Adrenal gland (tissue), 12 donors: ENCODE data around the gene PTPMT1. TPM values are rescaled to one million over a fixed set of nuclear protein-coding genes. Genes with fewer than 3 reads are reported as not detected.

Source experiments
- DNase-seq, 7 donors: peaks; one replicate each; pipeline ENCODE4 v3.0.0-alpha.2; 2019 to 2020
- H3K27ac ChIP-seq, 5 donors: fragments of 200-600 bp; sonication (generic) in 4 of 5; 1 replicate in 3 of 5; 2 replicates in 2 of 5; pipeline versions ENCODE4 v1.5.1 to v1.8.0; 2016 to 2020; ENCODE audit warnings: mild to moderate bottlenecking in 1 of 5
- H3K27me3 ChIP-seq: fragments of 200-600 bp; 2 replicates; pipeline ENCODE4 v1.8.0; 2021
- H3K36me3 ChIP-seq, 2 donors: fragments of 200-600 bp; replicated peaks in 1 of 2; 1 replicate in 1 of 2; 2 replicates in 1 of 2; pipeline versions ENCODE4 v1.5.1 to v1.8.0; 2018 to 2022
- H3K4me1 ChIP-seq, 2 donors: fragments of 200-600 bp; replicated peaks in 1 of 2; 1 replicate in 1 of 2; 2 replicates in 1 of 2; pipeline versions ENCODE4 v1.5.1 to v1.8.0; 2018 to 2021
- H3K4me3 ChIP-seq, 4 donors: fragments of 200-600 bp; sonication (generic) in 3 of 4; one replicate each; pipeline ENCODE4 v1.5.1; 2016 to 2018
- H3K9me3 ChIP-seq, 3 donors: fragments of 200-600 bp; sonication (generic) in 1 of 3; replicated peaks in 1 of 3; 1 replicate in 2 of 3; 2 replicates in 1 of 3; pipeline versions ENCODE4 v1.5.1 to v1.8.0; 2016 to 2021
- POLR2A ChIP-seq, 2 donors: fragments of 450-650 bp; IDR thresholded peaks; one replicate each; pipeline ENCODE4 v1.6.1; 2017; ENCODE audit warnings: antibody characterized with exemption in 2 of 2, mild to moderate bottlenecking in 2 of 2, moderate library complexity in 1 of 2
- WGBS, 4 donors: extraction: QIAGEN DNeasy Blood & Tissue Kit in 2 of 4; methylation state at CpG; one replicate each; pipeline versions ENCODE4 v1.1.5 to v1.1.7; 2013 to 2017; 5-methylcytosine and 5-hydroxymethylcytosine counted together
- intact Hi-C, 2 donors: fragments of 100-400 bp; cut with DNase I; formaldehyde crosslinking; loops; one replicate each; pipeline versions ENCODE4 v1.14.1 to v1.15.0; 2022 to 2023
- polyA plus RNA-seq, 3 donors: library from polyadenylated mRNA; stranded (reverse); fragments of 200-250 nt in 2 of 3; fragments of 350-450 nt in 1 of 3; fragmentation: Illumina TruSeq in 1 of 3; extraction: RNeasy Lipid Tissue Mini Kit (QIAGEN cat#74804) in 1 of 3; gene quantifications; one replicate each; pipeline ENCODE4 v1.2.3, GENCODE V29; 2013 to 2014
- total RNA-seq, 9 donors: library from RNA; depleted of rRNA in 4 of 9; stranded (reverse); fragments of >200 nt in 4 of 9; fragments of 120-200 nt in 1 of 9; fragmentation: NEBNext Ultra II Directional in 1 of 9; extraction: Animal tissue kit (Norgen Biotek cat#: 25700) in 1 of 9; gene quantifications; one replicate each; pipeline versions ENCODE4 v1.1.0 to v1.2.4, GENCODE V29; 2013 to 2023
- TF ChIP-seq, protein P1 (sequence below), 6 experiments: fragments of 450-650 bp in 4 of 6; fragments of 200-600 bp in 2 of 6; sonication (generic) in 1 of 6; IDR thresholded peaks; 1 replicate in 5 of 6; 2 replicates in 1 of 6; pipeline versions ENCODE4 v1.5.1 to v1.8.0; 2016 to 2021; ENCODE audit warnings: antibody characterized with exemption in 6 of 6, mild to moderate bottlenecking in 2 of 6, moderate library complexity in 1 of 6
- donor health status: healthy with polysubstance abuse.
- donor health status: Bipolar disorder and iron deficiency.
- donor health status: DM: yes; HTN: yes; CAD: no.
- donor health status: DM: no; HTN: no; CAD: no.
- donor health status: DM: no; HTN: no; CAD: no.
- donor health status: DM: yes; HTN: yes; CAD: no.

PTPMT1 gene
- total and polyA plus RNA-seq, 12 donors: 52.1 to 180 (median 85.6) TPM

DNA sequence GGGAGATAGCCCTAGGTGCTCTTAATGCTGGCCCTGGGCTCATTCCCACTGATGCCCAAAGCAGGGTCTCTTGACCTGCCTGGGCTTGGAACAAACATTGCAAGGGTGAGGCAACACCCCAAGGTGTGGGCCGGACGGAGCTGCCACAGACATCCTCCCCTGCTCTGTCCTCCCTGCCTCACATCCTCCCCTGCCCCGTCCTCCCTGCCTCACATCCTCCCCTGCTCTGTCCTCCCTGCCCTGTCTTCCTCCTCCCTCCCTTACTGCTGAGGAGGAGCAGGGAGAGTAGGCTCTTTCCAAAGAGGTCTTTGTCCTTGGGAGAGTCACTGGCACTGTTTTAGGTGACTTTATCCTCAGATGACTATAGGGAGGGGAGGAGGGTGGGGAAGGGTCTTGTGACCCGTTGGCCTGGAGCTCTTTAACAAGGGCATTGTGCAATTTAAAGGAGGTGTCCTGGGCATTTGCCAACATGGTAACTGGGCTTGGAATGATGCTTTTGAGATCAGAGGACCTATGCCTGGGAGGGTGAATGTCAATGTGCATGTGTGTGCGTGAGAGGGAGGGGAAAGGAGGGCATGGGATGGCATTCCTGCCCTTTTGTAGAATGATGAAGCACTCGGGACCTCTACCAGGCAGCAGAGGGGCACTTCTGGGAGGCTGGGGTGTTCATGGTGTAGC lies 21.8 kb downstream of the PTPMT1 start:
- DNase-seq: peak in 4 of 7 donors; percentile 53 to 61 (median 56)
- peak overlapping the region in 1 of 5 donors; percentile 58 for H3K27ac ChIP-seq
- 51 to 71% (median 59%) methylated on average over 6 of the region's 6 CpGs for WGBS, 4 donors
- H3K4me3 ChIP-seq: no peak overlapping the region
- peaks cover 9% of the 10 kb centered on the region for H3K27me3 ChIP-seq
- no peaks in the 10 kb centered on the region for H3K9me3 ChIP-seq
- H3K4me1 ChIP-seq: no peaks in the 10 kb centered on the region
- peaks cover 0 to 31% of the 10 kb centered on the region in 2 donors for H3K36me3 ChIP-seq
- intact Hi-C loops: no loop called here
- TF ChIP-seq, protein P1, sequence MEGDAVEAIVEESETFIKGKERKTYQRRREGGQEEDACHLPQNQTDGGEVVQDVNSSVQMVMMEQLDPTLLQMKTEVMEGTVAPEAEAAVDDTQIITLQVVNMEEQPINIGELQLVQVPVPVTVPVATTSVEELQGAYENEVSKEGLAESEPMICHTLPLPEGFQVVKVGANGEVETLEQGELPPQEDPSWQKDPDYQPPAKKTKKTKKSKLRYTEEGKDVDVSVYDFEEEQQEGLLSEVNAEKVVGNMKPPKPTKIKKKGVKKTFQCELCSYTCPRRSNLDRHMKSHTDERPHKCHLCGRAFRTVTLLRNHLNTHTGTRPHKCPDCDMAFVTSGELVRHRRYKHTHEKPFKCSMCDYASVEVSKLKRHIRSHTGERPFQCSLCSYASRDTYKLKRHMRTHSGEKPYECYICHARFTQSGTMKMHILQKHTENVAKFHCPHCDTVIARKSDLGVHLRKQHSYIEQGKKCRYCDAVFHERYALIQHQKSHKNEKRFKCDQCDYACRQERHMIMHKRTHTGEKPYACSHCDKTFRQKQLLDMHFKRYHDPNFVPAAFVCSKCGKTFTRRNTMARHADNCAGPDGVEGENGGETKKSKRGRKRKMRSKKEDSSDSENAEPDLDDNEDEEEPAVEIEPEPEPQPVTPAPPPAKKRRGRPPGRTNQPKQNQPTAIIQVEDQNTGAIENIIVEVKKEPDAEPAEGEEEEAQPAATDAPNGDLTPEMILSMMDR (IDR thresholded peaks at IDR 0.05): no peak
- TF ChIP-seq POLR2A (IDR thresholded peaks at IDR 0.05): no peak

DNA sequence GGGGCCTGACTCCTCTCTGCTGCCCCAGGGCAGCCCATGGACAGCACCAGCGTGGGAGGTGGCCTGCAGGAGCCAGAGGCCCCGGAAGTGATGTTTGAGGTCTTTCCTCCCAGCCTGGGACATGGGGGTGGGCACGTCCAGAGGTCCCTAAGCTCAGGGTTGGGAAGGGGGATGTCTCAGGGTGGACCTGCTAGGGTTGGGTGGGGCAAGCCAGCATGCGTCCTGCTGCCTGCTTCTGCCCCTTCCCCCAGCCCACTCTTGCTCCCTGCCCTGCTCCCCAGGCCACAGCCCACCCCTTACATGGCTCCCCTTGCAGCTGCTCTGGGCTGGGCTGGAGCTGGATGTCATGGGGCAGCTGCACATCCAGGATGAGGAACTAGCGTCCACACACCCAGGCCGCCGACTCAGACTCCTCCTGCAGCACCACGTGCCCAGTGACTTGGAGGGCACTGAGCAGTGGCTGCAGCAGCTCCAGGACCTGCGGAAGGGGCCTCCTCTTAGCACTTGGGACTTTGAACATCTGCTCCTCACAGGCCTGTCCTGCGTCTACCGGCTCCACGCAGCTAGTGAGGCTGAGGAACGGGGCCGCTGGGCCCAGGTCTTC lies 22.4 kb downstream of the PTPMT1 start:
- H3K4me3 ChIP-seq: no peak overlapping the region
- intact Hi-C loops: no loop called here
- H3K4me1 ChIP-seq: no peaks in the 10 kb centered on the region
- peak in 5 of 7 donors; percentile 42 to 67 (median 52) for DNase-seq
- peaks cover 9% of the 10 kb centered on the region for H3K27me3 ChIP-seq
- 53 to 80% (median 75%) methylated on average over 9 to 14 of the region's 14 CpGs for WGBS, 4 donors
- H3K27ac ChIP-seq: peak overlapping the region in 1 of 5 donors; percentile 58
- no peaks in the 10 kb centered on the region for H3K9me3 ChIP-seq
- peaks cover 0 to 24% of the 10 kb centered on the region in 2 donors for H3K36me3 ChIP-seq
- TF ChIP-seq, protein P1 (IDR thresholded peaks at IDR 0.05): no peak
- TF ChIP-seq POLR2A (IDR thresholded peaks at IDR 0.05): no peak

DNA sequence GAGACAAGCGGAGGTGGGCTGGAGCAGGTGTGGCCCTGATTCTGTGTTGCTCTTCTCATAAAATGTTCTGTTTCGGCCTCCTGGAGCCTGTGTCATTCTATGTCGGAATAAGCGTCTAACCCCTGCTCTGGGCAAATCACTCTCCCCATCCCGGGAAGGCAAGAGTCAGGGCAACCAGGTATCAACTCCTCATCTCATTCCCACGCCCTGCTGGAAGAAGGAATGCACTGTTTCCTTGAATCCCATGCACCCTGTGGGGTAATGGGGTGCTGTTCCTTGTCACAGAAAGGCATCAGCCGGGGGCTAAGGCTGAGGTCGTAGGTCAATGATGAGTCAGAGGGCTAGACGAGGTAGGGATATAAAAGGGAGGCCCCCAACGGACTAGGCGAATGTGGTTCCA lies 23.7 kb downstream of the PTPMT1 start:
- Histone ChIP-seq H3K36me3 (peaks cover 0 to 11% of the 10 kb centered on the region in 2 donors), H3K27me3 (peaks cover 13% of the 10 kb centered on the region), H3K27ac (no peak overlapping the region), H3K9me3 (no peaks in the 10 kb centered on the region), H3K4me3 (peak overlapping the region in 1 of 4 donors; percentile 45), H3K4me1 (peaks cover 5 to 7% of the 10 kb centered on the region in 2 donors)
- no peak for DNase-seq
- intact Hi-C loops: no loop called here
- 68 to 93% (median 86%) methylated on average over 11 of the region's 11 CpGs for WGBS, 4 donors
- TF ChIP-seq, protein P1 (IDR thresholded peaks at IDR 0.05): no peak
- TF ChIP-seq POLR2A (IDR thresholded peaks at IDR 0.05): no peak

DNA sequence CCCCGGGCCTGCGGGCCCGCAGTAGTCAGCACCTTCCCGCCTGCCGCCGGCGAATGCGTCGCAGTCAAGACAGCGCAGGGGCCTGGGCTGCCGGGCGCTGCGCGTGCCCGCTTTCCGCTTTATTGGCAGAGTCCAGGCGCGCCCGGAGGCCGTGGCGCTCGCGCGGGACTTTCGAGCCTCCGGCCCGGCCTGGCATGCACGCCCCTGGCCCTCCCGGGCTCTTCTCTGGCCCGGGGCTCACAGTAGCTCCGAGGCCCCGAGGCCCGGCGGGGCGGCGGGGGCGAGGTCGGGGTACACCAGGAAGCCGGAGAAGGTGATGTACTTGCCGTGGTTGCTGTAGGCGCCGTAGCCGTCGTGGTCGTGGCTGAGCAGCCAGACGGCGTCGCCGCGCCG lies 24.2 kb downstream of the PTPMT1 start:
- no peak for DNase-seq
- Histone ChIP-seq H3K36me3 (peaks cover 0 to 7% of the 10 kb centered on the region in 2 donors), H3K27ac (no peak overlapping the region), H3K9me3 (no peaks in the 10 kb centered on the region), H3K4me3 (peak overlapping the region in 1 of 4 donors; percentile 45), H3K27me3 (peaks cover 18% of the 10 kb centered on the region), H3K4me1 (peaks cover 9 to 11% of the 10 kb centered on the region in 2 donors)
- no peak for TF ChIP-seq POLR2A (IDR thresholded peaks at IDR 0.05)
- TF ChIP-seq, protein P1 (IDR thresholded peaks at IDR 0.05): no peak
- WGBS, 4 donors: 32 to 86% (median 48%) methylated on average over 10 to 51 of the region's 51 CpGs
- intact Hi-C loops: no loop called here
